OCI-LY7 (cell line): ENCODE measurements around the gene QKI. TPM values are rescaled to one million over a fixed set of nuclear protein-coding genes. Genes with fewer than 3 reads are reported as not detected.

ENCODE experiments used
- BruUV-seq: library from RNA; stranded (reverse); fragments of 400-500 nt; replicated peaks from 2 replicates; lab custom pipeline; 2021; lab: Mats Ljungman, UMichigan
- CTCF ChIA-PET: fragments of 300-600 bp; sonication (Branson Sonifier 250); formaldehyde crosslinking; loops from one replicate; lab custom pipeline; 2022; ENCODE audit warnings: antibody characterized with exemption; ENCODE audit not compliant: unreplicated experiment; lab: Charles Lee
- POLR2A ChIA-PET: fragments of 300-600 bp; sonication (Branson Sonifier 250); formaldehyde crosslinking; loops from one replicate; lab custom pipeline; 2022; ENCODE audit warnings: antibody characterized with exemption; lab: Charles Lee
- DNase-seq: peaks from one replicate; pipeline ENCODE4 v3.0.0-alpha.2; 2015; ENCODE audit warnings: low spot score
- H2AFZ ChIP-seq: fragments of 200-600 bp; sonication (generic), shearing (Covaris generic); 2 replicates; pipeline ENCODE4 v1.6.1; 2014; ENCODE audit warnings: mild to moderate bottlenecking, antibody characterized with exemption, low read length, moderate library complexity
- H3K27ac ChIP-seq: fragments of 200-600 bp; sonication (generic); 2 replicates; pipeline ENCODE4 v1.5.1; 2014; ENCODE audit warnings: mixed run types, low read depth, mild to moderate bottlenecking, moderate library complexity, low read length, inconsistent platforms; ENCODE audit not compliant: poor library complexity, severe bottlenecking
- H3K36me3 ChIP-seq: fragments of 200-600 bp; sonication (generic); 2 replicates; pipeline ENCODE4 v1.6.1; 2014; ENCODE audit warnings: mild to moderate bottlenecking, antibody characterized with exemption, low read length, moderate library complexity, mixed read lengths; ENCODE audit not compliant: insufficient read depth
- H3K4me1 ChIP-seq: fragments of 200-600 bp; sonication (generic); 2 replicates; pipeline ENCODE4 v1.5.1; 2014; ENCODE audit warnings: mild to moderate bottlenecking, low read length; ENCODE audit not compliant: insufficient read depth, poor library complexity, severe bottlenecking
- H3K4me2 ChIP-seq: fragments of 200-600 bp; sonication (generic); 2 replicates; pipeline ENCODE4 v1.6.1; 2014; ENCODE audit warnings: mild to moderate bottlenecking, low read length
- H3K4me3 ChIP-seq: fragments of 200-600 bp; sonication (generic); 2 replicates; pipeline ENCODE4 v1.5.1; 2014; ENCODE audit warnings: mild to moderate bottlenecking, low read depth, low read length; ENCODE audit not compliant: poor library complexity, severe bottlenecking
- H3K79me2 ChIP-seq: fragments of 200-600 bp; sonication (generic); 2 replicates; pipeline ENCODE4 v1.6.1; 2016; ENCODE audit warnings: low read depth, mild to moderate bottlenecking, low read length, moderate library complexity, mixed read lengths; ENCODE audit not compliant: insufficient read depth
- H3K9me2 ChIP-seq: fragments of 200-600 bp; sonication (generic); 2 replicates; pipeline ENCODE4 v1.6.1; 2016; ENCODE audit warnings: mild to moderate bottlenecking, low read length, mixed read lengths; ENCODE audit not compliant: insufficient read depth
- H3K9me3 ChIP-seq: fragments of 200-600 bp; sonication (generic); 2 replicates; pipeline ENCODE4 v1.6.1; 2014; ENCODE audit warnings: mild to moderate bottlenecking, mixed run types, low read length, mixed read lengths
- H4K20me1 ChIP-seq: fragments of 200-600 bp; sonication (generic); 2 replicates; pipeline ENCODE4 v1.6.1; 2014; ENCODE audit warnings: mild to moderate bottlenecking, antibody characterized with exemption, low read length, moderate library complexity, mixed read lengths; ENCODE audit not compliant: insufficient read depth
- EZH2phosphoT487 ChIP-seq: fragments of 200-600 bp; sonication (generic); IDR thresholded peaks from 2 replicates; pipeline ENCODE4 v1.6.1; 2018; ENCODE audit warnings: low read depth, borderline replicate concordance, mild to moderate bottlenecking, mixed run types, antibody characterized with exemption, low read length, moderate library complexity, mixed read lengths
- intact Hi-C: fragments of 100-400 bp; cut with micrococcal nuclease; formaldehyde crosslinking; loops from one replicate; pipeline ENCODE4 v1.10.0; 2022; ENCODE audit not compliant: unreplicated experiment
- total RNA-seq, 2 experiments: library from RNA; depleted of rRNA in 1 of 2; stranded (reverse); fragments of >200 nt in 1 of 2; shearing (Covaris generic) in 1 of 2; gene quantifications; 2 replicates each; pipeline ENCODE4 v1.2.3, GENCODE V29; 2014 to 2022
- TF ChIP-seq, protein P1 (sequence below): fragments of 200-600 bp; sonication (generic); conservative IDR thresholded peaks from 2 replicates; pipeline ENCODE4 v1.5.1; 2014; ENCODE audit warnings: mild to moderate bottlenecking, antibody characterized with exemption, low read length, moderate library complexity, mixed read lengths

Gene QKI
- total RNA-seq, 2 experiments from 2014 or later, result 55.4 to 74.5 TPM

DNA sequence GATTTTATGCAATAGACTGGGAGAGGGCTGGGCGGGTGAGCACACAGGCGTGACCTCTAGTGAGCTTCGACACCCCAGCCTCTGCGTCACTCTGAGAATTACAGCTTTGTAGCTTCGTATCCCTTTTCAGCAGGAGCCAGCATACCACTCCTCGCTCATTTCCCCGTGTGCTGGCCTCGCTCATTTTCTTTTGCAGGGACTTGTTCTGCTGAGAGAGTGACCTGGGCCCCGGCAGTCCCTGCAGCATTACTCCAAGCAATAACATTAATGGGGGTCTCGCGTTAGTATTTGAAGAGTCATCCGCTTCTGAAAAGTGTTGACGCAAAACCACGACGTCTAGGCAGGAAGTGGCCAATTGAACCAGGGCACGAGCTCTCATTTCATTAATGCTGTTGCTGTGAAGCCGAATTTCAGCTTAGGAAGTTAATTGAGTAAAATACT, 193.7 kb downstream of the QKI start:
- Histone ChIP-seq H3K27ac (no peak overlapping the region), H3K4me3 (no peak overlapping the region), H2AFZ (no peak overlapping the region), H4K20me1 (no peaks in the 10 kb centered on the region), H3K4me1 (no peaks in the 10 kb centered on the region), H3K9me3 (no peaks in the 10 kb centered on the region), H3K36me3 (no peaks in the 10 kb centered on the region), H3K79me2 (no peaks in the 10 kb centered on the region), H3K4me2 (no peak overlapping the region), H3K9me2 (no peaks in the 10 kb centered on the region)
- ChIA-PET CTCF (no interaction called here), POLR2A (interaction anchor here (1.0 kb wide), 1 partner anchor 330 kb away, joined by 3 read pairs; no protein-coding TSS in a partner anchor)
- TF ChIP-seq EZH2phosphoT487, result no peak
- TF ChIP-seq, protein P1, sequence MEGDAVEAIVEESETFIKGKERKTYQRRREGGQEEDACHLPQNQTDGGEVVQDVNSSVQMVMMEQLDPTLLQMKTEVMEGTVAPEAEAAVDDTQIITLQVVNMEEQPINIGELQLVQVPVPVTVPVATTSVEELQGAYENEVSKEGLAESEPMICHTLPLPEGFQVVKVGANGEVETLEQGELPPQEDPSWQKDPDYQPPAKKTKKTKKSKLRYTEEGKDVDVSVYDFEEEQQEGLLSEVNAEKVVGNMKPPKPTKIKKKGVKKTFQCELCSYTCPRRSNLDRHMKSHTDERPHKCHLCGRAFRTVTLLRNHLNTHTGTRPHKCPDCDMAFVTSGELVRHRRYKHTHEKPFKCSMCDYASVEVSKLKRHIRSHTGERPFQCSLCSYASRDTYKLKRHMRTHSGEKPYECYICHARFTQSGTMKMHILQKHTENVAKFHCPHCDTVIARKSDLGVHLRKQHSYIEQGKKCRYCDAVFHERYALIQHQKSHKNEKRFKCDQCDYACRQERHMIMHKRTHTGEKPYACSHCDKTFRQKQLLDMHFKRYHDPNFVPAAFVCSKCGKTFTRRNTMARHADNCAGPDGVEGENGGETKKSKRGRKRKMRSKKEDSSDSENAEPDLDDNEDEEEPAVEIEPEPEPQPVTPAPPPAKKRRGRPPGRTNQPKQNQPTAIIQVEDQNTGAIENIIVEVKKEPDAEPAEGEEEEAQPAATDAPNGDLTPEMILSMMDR, result no peak
- BruUV-seq, result no TSS peak
- no peak for DNase-seq
- intact Hi-C loops, result no loop called here

DNA sequence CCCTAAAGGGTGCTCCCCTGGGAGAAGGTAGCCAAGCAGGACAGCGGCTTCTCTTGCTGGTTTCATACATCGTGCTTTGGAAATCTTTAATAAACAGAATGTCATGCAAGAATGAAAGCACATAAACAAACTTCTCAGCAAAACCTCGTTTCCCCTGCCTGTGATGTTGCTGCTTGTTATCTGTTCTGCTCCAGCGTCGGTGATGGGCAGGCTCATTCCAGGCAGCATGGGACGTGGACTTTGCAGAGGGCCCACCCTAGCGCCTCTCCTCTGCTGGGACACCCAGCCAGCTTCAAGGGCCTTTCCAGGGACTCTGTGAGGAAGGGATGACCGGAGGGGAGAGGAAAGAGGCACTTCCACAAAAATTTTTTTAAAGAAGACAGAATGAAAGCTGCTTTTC, 197.7 kb downstream of the QKI start:
- no peaks in the 10 kb centered on the region for H3K9me3 ChIP-seq
- no peak overlapping the region for H3K4me3 ChIP-seq
- H3K79me2 ChIP-seq, result no peaks in the 10 kb centered on the region
- H3K4me2 ChIP-seq, result no peak overlapping the region
- POLR2A ChIA-PET, result no interaction called here
- DNase-seq, result no peak
- no peaks in the 10 kb centered on the region for H3K4me1 ChIP-seq
- BruUV-seq, result no TSS peak
- no peak for TF ChIP-seq EZH2phosphoT487
- TF ChIP-seq, protein P1, result no peak
- intact Hi-C loops, result no loop called here
- no peaks in the 10 kb centered on the region for H3K36me3 ChIP-seq
- no peak overlapping the region for H3K27ac ChIP-seq
- H2AFZ ChIP-seq, result no peak overlapping the region
- CTCF ChIA-PET, result no interaction called here
- H3K9me2 ChIP-seq, result no peaks in the 10 kb centered on the region
- no peaks in the 10 kb centered on the region for H4K20me1 ChIP-seq

DNA sequence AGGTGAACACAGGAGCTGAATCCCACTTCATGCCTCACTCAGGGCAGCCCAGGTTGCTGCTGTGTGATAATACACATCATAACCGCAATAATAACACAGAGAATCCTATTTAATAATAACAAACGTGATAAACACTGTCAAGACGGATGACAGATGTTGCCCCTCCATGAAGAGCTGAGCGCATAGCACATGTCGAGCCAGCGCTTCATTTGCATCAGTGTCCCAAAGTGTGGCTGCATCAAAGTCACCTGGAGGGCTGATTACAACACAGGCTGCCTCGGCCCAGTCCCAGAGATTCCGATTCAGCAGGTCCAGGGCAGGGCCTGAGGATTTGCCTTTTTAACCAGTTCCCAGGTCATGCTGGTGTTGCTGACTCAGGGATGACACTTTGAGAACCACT, 198.5 kb downstream of the QKI start:
- H3K9me2 ChIP-seq, result no peaks in the 10 kb centered on the region
- H3K36me3 ChIP-seq, result no peaks in the 10 kb centered on the region
- H2AFZ ChIP-seq, result no peak overlapping the region
- intact Hi-C loops, result no loop called here
- H3K79me2 ChIP-seq, result no peaks in the 10 kb centered on the region
- H3K27ac ChIP-seq, result no peak overlapping the region
- TF ChIP-seq EZH2phosphoT487, result no peak
- TF ChIP-seq, protein P1, result no peak
- no peaks in the 10 kb centered on the region for H3K9me3 ChIP-seq
- no peak overlapping the region for H3K4me3 ChIP-seq
- no TSS peak for BruUV-seq
- no peaks in the 10 kb centered on the region for H4K20me1 ChIP-seq
- ChIA-PET POLR2A (interaction anchor here (0.6 kb wide), 1 partner anchor 12 kb away, joined by 6 read pairs; no protein-coding TSS in a partner anchor), CTCF (no interaction called here)
- H3K4me1 ChIP-seq, result no peaks in the 10 kb centered on the region
- no peak for DNase-seq
- no peak overlapping the region for H3K4me2 ChIP-seq
